Neural cell (in vitro differentiated cells): ENCODE data around the gene DNAJC16. TPM values are rescaled to one million over a fixed set of nuclear protein-coding genes. Genes with fewer than 3 reads are reported as not detected.

Source experiments
- H2AFZ ChIP-seq: fragments of 200-600, 300-800 bp; sonication (generic), shearing (Covaris generic); 2 replicates; pipeline ENCODE4 v1.6.0; 2014; ENCODE audit warnings: low read depth, mild to moderate bottlenecking, antibody characterized with exemption, low read length, moderate library complexity
- H3F3A ChIP-seq: fragments of 200-600 bp; shearing (Covaris generic); 2 replicates; pipeline ENCODE4 v1.6.1; 2016; ENCODE audit warnings: mild to moderate bottlenecking, moderate library complexity, mixed read lengths, antibody characterized with exemption, low read length; ENCODE audit not compliant: insufficient read depth, poor library complexity, severe bottlenecking
- H3K27ac ChIP-seq: fragments of 200-600, 300-800 bp; sonication (generic), shearing (Covaris generic); 2 replicates; pipeline ENCODE4 v1.5.1; 2014; ENCODE audit warnings: mild to moderate bottlenecking, low read length, moderate library complexity
- H3K27me3 ChIP-seq: fragments of 300-800, 200-600 bp; sonication (generic), shearing (Covaris generic); 2 replicates; pipeline ENCODE4 v1.6.0; 2014; ENCODE audit warnings: mild to moderate bottlenecking, low read depth, low read length, moderate library complexity; ENCODE audit not compliant: insufficient read depth
- H3K36me3 ChIP-seq: fragments of 300-800, 200-600 bp; sonication (generic), shearing (Covaris generic); 2 replicates; pipeline ENCODE4 v1.5.1; 2014; ENCODE audit warnings: mild to moderate bottlenecking, antibody characterized with exemption, low read length, moderate library complexity; ENCODE audit not compliant: insufficient read depth
- H3K4me2 ChIP-seq: fragments of 300-800, 200-600 bp; sonication (generic), shearing (Covaris generic); 2 replicates; pipeline ENCODE4 v1.6.0; 2014; ENCODE audit warnings: mild to moderate bottlenecking, low read length
- H3K4me3 ChIP-seq: fragments of 300-800, 200-600 bp; sonication (generic), shearing (Covaris generic); 2 replicates; pipeline ENCODE4 v1.5.1; 2014; ENCODE audit warnings: mild to moderate bottlenecking, low read length, moderate library complexity
- H3K79me2 ChIP-seq: fragments of 200-600 bp; shearing (Covaris generic); replicated peaks from 2 replicates; pipeline ENCODE4 v1.6.0; 2014; ENCODE audit warnings: mild to moderate bottlenecking, low read length, moderate library complexity; ENCODE audit not compliant: insufficient read depth
- H3K9ac ChIP-seq: fragments of 300-800, 200-600 bp; sonication (generic), shearing (Covaris generic); 2 replicates; pipeline ENCODE4 v1.6.1; 2016; ENCODE audit warnings: mild to moderate bottlenecking, low read length, mixed read lengths
- H3K9me2 ChIP-seq: fragments of 200-600 bp; shearing (Covaris generic); 2 replicates; pipeline ENCODE4 v1.6.1; 2016; ENCODE audit warnings: mild to moderate bottlenecking, low read length, mixed read lengths; ENCODE audit not compliant: insufficient read depth
- H3K9me3 ChIP-seq: fragments of 200-600, 300-800 bp; sonication (generic), shearing (Covaris generic); 2 replicates; pipeline ENCODE4 v1.6.1; 2016; ENCODE audit warnings: mild to moderate bottlenecking, mixed run types, low read length, moderate library complexity, mixed read lengths
- H4K20me1 ChIP-seq: fragments of 200-600 bp; shearing (Covaris generic); 2 replicates; pipeline ENCODE4 v1.6.1; 2016; ENCODE audit warnings: mild to moderate bottlenecking, mixed run types; ENCODE audit not compliant: insufficient read depth
- CTCF ChIP-seq: fragments of 450-650 bp; IDR thresholded peaks from 2 replicates; pipeline ENCODE4 v1.5.1; 2014; ENCODE audit warnings: antibody characterized with exemption, mild to moderate bottlenecking, moderate library complexity; ENCODE audit not compliant: poor library complexity, severe bottlenecking
- EP300 ChIP-seq: fragments of 450-650 bp; conservative IDR thresholded peaks from 2 replicates; pipeline ENCODE4 v1.6.1; 2014; ENCODE audit warnings: antibody characterized with exemption, mild to moderate bottlenecking, moderate library complexity; ENCODE audit not compliant: poor library complexity, severe bottlenecking
- EZH2 ChIP-seq: fragments of 200-600, 300-800 bp; shearing (Covaris generic), sonication (generic); IDR thresholded peaks from 2 replicates; pipeline ENCODE4 v1.6.1; 2014; ENCODE audit warnings: antibody characterized with exemption, low read length, borderline replicate concordance, mild to moderate bottlenecking; ENCODE audit not compliant: insufficient read depth, poor library complexity, severe bottlenecking
- MXI1 ChIP-seq: fragments of 450-650 bp; conservative IDR thresholded peaks from 2 replicates; pipeline ENCODE4 v1.6.1; 2014; ENCODE audit warnings: antibody characterized with exemption, mild to moderate bottlenecking; ENCODE audit not compliant: poor library complexity, severe bottlenecking
- POLR2AphosphoS5 ChIP-seq: IDR thresholded peaks from 2 replicates; pipeline ENCODE4 v1.6.1; 2012
- RAD21 ChIP-seq: fragments of 450-650 bp; conservative IDR thresholded peaks from 2 replicates; pipeline ENCODE4 v1.6.1; 2014; ENCODE audit warnings: antibody characterized with exemption, mild to moderate bottlenecking, moderate library complexity
- REST ChIP-seq: IDR thresholded peaks from 2 replicates; pipeline ENCODE4 v1.6.1; 2012; ENCODE audit warnings: borderline replicate concordance
- SMC3 ChIP-seq: fragments of 450-650 bp; conservative IDR thresholded peaks from 2 replicates; pipeline ENCODE4 v1.6.1; 2014; ENCODE audit warnings: antibody characterized with exemption, mild to moderate bottlenecking, moderate library complexity; ENCODE audit not compliant: poor library complexity
- TAF1 ChIP-seq: IDR thresholded peaks from 2 replicates; pipeline ENCODE4 v1.6.1; 2012; ENCODE audit warnings: low read depth
- polyA plus RNA-seq: library from polyadenylated mRNA; depleted of rRNA; stranded (reverse); fragments of >200 nt; gene quantifications from 2 replicates; pipeline ENCODE4 v1.2.3, GENCODE V29; 2014

DNAJC16 gene
- polyA plus RNA-seq, 1 donor from 2014 or later: 10.9 TPM

- Histone ChIP-seq H3K27ac (no peak overlapping the region), H3K79me2 (no peaks in the 10 kb centered on the region), H3K4me2 (no peak overlapping the region), H3K36me3 (no peaks in the 10 kb centered on the region), H2AFZ (no peak overlapping the region), H3K9me3 (no peaks in the 10 kb centered on the region), H3K27me3 (no peaks in the 10 kb centered on the region), H3F3A (no peaks in the 10 kb centered on the region), H4K20me1 (no peaks in the 10 kb centered on the region), H3K9ac (no peak overlapping the region), H3K4me3 (no peak overlapping the region), H3K9me2 (no peaks in the 10 kb centered on the region)
- no peak for TF ChIP-seq CTCF
- no peak for TF ChIP-seq EZH2
- no peak for TF ChIP-seq RAD21
- TF ChIP-seq POLR2AphosphoS5: no peak
- TF ChIP-seq MXI1: no peak
- no peak for TF ChIP-seq EP300
- TF ChIP-seq REST: no peak
- TF ChIP-seq TAF1: no peak
- no peak for TF ChIP-seq SMC3
Measured at GRCh38 chr1:15515022-15515663, 11.5 kb upstream of the DNAJC16 start.

GRCh38 chr1:15519625-15520024 is 7.0 kb upstream of the DNAJC16 start:
- Histone ChIP-seq H2AFZ (no peak overlapping the region), H3K4me2 (no peak overlapping the region)

More at GRCh38 chr1:15519625-15520024, 7.0 kb upstream of the DNAJC16 start:
- H3K27ac ChIP-seq: no peak overlapping the region
- H3K9me3 ChIP-seq: no peaks in the 10 kb centered on the region
- H3K79me2 ChIP-seq: peaks cover 12% of the 10 kb centered on the region
- H3F3A ChIP-seq: no peaks in the 10 kb centered on the region
- H3K9me2 ChIP-seq: no peaks in the 10 kb centered on the region
- no peaks in the 10 kb centered on the region for H3K36me3 ChIP-seq
- H3K9ac ChIP-seq: no peak overlapping the region
- H3K4me3 ChIP-seq: no peak overlapping the region
- no peak for TF ChIP-seq TAF1
- TF ChIP-seq SMC3: no peak
- no peak for TF ChIP-seq EP300
- no peak for TF ChIP-seq POLR2AphosphoS5
- TF ChIP-seq RAD21: no peak
- TF ChIP-seq REST: no peak
- no peak for TF ChIP-seq MXI1
- no peak for TF ChIP-seq EZH2
- TF ChIP-seq CTCF: no peak
- no peaks in the 10 kb centered on the region for H3K27me3 ChIP-seq
- H4K20me1 ChIP-seq: no peaks in the 10 kb centered on the region
